Fibroblast of skin of back (primary cell): ENCODE data around the gene CYP3A7.
"Not testable (repeated sequence)": the region's sequence is repeated elsewhere in the genome, so short reads cannot be mapped to it uniquely, and the experiment has no call there.

Experiments used
- DNase-seq: peaks from one replicate; pipeline ENCODE4 v3.0.0-alpha.2; 2013

The CYP3A7 gene

DNA sequence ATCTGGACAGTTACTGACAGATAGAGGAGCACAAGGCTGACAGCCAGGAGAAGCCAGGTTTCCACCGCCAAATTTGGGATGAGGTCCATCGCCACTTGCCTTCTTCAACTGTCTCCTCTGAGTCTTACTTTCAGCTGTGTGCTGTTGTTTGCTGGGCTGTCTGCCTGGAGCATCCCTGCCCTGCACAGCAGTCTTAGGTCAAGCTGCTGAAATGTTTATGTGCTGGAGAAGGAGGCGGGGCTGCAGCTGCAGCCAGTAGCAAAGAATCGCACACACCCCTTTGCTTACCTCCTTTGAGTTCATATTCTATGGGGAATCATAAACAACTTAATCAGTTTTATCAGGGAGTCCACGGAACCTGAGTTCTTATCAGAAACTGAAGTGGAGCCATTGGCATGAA is 35.0 kb downstream of the CYP3A7 start:
- DNase-seq: no peak

DNA sequence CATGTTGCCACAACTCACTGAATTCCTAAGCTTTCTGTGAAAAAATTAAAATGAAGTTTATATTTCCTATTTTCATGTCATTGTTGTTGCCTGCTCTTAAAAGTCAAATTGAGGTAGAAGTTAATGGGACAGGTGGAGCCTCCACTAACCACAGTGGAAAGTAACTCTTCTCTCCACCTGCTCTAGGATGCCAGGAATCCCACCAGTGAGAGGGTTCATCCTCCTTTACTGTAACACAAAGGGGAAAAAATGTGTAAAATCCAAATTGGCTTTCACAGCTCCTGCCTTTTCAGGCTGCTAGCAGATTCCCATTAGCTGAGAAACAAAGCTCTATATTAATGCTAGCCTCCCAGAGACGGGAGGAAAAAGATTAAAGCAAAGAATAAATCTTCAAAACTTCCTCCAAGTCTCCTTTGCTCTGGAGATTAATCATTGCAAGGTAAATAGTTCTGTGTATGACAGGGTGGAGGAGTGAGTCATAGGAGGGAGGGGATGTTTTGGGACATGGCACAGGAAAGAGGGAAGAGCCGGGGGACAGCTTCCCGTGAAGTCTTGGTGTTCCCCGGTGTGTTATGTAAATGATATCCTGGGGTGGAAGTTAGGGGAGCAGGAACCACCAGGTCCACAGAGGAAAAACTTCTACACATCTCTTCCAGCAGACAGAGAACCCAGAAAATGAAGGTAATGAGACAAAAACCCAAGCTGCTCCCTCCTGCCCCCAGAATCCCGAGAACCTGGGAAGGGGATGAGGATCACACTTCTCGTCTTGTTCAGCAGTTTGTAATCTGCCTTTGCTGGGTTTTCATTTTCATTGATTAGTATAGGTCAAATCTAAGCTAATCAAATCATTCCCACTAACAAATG is 35.9 kb downstream of the CYP3A7 start:
- DNase-seq: peak; percentile 16

DNA sequence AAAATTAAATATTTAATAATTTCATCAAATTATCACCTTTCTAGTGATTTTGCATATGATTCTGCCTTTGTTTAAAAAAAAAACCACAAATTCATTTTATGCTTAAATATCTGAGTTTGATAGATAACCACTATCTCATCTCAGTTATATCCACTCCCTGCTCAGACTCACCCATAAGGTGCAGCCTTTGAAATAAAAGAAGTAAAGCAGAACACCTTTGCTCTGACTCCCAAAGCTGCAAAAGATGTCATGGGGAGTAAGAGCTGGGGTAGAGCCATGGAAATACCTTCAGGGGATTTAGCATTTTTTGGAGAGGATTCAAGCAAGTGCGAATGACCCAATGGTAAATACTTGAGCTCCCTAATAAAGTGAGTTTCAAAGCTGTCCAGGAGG is 40.1 kb downstream of the CYP3A7 start:
- no peak for DNase-seq

DNA sequence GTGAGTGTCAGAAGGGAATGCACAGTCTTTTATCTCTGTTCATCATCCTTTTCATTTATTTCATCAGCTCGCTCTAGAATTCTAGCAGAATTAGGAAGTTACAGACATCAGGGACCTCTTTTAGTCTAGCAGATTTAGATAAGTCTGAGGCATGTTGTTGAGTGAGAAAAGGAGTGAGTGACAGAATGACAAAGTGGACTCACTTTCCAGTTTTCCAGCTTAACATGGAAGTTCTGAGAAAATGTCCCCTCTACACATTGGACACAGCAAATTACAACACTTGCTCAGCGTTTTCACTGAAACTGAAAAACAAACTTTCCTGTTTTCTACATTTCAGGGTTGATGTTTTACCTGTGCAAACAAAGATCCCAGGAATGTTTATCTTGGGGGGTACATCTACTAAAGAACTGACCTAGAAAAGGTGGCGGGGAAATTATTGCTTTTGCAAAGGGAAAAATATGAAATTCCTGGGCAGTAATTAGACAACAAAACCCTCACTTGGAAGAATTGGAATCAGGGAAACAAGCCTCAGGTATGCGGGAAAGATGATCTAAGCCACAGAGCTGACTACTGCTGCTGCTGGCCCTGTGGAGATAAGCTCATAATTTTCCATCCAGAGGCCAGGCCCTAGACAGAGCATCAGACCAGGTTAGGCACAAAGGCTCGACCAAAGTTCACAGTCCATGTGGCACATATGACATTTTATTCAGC is 40.6 kb downstream of the CYP3A7 start:
- DNase-seq: no peak

DNA sequence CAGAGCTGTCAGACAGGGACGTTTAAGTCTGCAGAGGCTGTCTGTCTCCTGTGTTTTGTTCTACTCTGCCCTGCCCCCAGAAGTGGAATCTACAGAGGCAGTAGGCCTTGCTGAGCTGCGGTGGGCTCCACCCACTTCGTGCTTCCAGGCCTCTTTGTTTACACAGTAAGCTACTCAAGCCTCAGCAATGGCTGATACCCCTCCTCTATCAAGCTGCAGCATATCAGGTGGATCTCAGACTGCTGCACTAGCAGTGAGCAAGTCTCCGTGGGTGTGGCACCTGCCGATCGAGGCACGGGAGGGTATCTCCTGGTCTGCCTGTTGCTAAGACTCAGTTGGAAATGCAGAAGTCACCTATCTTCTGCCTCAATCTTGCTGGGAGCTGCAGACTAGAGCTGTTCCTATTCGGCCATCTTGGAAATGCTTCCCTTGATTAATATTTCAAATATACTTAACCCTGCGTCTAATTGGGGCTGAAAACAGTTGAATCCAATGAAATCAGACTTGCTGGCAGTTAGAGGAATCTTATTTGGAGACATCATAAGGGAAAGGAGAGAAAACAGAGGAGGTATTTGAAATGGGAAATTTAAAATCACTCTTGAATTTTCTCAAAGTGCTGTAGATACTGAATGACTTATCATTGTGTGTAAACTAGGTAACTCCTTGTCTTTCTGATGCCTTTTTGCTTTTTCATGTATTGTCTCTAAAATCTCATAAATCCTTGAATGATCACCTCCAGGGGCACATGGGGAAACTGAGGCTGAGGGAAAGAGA is 41.4 kb downstream of the CYP3A7 start:
- no peak for DNase-seq

DNA sequence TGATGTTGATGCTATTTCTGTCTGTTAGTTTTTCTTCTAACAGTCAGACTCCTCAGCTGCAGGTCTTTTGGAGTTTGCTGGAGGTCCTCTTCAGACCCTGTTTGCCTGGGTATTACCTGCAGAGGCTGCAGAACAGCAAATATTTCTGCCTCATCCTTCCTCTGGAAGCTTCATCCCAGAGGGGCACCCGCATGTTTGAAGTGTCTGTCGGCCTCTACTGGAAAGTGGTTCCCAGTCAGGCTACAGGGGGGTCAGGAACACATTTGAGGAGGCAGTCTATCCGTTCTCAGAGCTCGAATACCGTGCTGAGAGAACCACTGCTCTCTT is 41.9 kb downstream of the CYP3A7 start:
- no peak for DNase-seq

DNA sequence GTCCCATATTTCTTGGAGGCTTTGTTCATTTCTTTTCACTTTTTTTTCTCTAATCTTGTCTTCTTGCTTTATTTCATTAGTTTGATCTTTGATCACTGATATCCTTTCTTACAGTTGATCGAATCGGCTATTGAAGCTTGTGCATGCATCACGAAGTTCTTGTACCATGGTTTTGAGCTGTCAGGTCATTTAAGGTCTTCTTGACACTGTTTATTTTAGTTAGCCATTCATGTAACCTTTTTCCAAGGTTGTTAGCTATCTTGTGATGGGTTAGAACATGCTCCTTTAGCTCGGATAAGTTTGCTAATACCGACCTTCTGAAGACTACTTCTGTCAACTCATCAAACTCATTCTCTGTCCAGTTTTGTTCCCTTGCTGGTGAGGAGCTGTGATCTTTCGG is 42.4 kb downstream of the CYP3A7 start:
- DNase-seq: not testable (repeated sequence)

DNA sequence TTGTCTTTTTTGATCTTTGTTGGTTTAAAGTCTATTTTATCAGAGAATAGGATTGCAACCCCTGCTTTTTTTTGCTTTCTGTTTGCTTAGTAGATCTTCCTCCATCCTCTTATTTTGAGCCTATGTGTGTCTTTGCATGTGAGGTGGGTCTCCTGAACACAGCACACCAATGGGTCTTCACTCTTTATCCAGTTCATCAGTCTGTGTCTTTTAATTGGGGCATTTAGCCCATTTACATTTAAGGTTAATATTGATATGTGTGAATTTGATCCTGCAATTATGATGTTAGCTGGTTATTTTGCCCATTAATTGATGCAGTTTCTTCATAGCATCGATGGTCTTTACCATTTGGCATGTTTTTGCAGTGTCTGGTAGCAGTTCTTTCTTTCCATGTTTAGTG is 43.3 kb downstream of the CYP3A7 start:
- DNase-seq: not testable (repeated sequence)

DNA sequence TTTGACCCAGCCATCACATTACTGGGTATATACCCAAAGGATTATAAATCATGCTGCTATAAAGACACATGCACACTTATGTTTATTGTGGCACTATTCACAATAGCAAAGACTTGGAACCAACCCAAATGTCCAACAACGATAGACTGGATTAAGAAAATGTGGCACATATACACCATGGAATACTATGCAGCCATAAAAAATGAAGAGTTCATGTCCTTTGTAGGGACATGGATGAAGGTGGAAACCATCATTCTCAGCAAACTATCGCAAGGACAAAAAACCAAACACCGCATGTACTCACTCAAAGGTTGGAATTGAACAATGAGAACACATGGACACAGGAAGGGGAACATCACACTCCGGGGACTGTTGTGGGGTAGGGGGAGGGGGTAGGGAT is 44.1 kb downstream of the CYP3A7 start:
- DNase-seq: not testable (repeated sequence)

DNA sequence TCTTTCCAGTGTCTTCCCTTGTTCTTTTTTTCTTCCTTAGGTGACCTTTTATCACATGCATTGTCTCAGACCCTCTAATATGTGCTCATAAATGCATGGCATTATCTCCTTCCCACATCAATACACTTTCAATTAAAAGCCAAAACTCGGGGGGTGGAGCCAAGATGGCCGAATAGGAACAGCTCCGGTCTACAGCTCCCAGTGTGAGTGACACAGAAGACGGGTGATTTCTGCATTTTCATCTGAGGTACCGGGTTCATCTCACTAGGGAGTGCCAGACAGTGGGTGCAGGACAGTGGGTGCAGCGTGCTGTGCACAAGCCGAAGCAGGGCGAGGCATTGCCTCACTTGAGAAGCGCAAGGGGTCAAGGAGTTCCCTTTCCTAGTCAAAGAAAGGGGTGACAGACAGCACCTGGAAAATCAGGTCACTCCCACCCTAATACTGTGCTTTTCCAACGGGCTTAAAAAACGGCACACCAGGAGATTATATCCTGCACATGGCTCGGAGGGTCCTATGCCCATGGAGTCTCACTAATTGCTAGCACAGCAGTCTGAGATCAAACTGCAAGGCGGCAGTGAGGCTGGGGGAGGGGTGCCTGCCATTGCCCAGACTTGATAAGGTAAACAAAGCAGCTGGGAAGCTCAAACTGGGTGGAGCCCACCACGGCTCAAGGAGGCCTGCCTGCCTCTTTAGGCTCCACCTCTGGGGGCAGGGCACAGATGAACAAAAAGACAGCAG is 49.0 kb downstream of the CYP3A7 start:
- DNase-seq: not testable (repeated sequence)

DNA sequence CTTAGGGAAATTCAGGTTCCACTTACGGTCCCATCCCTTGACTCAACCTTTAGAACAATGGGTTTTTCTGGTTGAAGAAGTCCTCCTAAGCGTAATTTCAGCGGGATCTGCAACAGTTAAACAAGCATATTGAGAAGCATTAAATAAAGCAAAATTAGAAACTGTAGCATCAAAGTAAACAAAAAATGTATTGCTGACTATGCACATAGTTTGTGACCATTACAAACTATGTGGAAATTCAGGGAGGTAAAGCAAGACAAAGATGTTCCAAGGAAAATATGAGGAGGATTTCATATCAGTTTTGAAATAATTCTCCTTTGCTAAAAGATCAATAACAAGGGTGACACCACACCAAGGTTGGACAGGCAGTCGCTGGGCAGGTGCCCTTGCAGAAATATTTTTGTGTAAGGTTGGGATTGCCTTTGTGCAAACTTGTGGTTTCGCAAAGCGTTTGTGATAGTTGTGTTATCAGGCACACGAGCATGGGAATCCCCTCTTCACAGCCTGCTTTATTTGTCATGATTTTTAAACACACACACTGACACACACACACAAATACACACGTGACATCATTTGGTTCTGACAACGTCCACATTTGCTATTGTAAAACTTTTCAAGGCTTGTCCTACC is 49.8 kb downstream of the CYP3A7 start:
- no peak for DNase-seq

DNA sequence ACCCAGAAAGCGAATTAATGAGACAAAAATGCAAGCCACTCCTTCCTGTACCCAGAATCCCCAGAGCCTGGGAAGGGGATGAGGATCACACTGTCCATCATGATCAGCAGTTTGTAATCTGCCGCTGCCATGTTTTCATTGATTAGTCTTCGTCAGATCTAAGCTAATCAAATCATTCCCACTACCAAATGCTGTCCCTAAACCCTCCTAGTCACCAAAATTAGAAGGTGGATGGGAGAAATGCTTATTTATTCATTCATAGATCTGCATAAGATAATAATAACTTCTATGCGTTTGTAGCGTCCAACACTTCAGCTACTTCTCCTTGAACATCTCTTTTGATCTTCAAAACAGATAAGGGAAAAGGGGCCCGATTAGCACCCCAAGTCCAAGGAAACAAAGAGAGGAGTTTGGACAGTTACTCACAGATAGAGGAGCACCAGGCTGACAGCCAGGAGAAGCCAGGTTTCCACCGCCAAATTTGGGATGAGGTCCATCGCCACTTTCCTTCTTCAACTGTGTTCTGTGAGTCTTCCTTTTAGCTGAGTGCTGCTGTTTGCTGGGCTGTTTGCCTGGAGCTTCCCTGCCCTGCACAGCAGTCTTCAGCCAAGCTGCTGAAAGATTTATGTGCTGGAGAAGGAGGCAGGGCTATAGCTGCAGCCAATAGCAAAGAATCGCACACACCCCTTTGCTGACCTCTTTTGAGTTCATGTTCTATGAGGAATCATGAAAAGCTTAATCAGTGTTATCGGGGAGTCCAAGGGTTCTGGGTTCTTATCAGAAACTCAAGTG is 55.4 kb downstream of the CYP3A7 start, which contains the start of gene CYP3A5:
TSS of gene CYP3A5 (minus strand) at position 597 of the 792 bp plus-strand sequence. CDS start at position 497, 100 bp downstream.
- DNase-seq: no peak

DNA sequence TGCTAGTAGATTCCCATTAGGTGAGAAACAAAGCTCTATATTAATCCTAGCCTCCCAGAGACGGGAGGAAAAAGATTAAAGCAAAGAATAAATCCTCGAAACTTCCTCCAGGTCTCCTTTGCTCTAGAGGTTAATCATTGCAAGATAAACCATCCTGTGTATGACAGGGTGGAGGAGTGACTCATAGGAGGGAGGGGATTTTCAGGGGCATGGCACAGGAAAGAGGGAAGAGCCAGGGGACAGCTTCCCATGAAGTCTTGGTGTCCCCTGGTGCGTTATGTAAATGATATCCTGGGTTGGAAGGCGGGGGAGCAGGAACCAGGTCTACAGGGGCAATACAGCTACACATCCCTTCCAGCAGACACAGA is 56.0 kb downstream of the CYP3A7 start:
- peak; percentile 23 for DNase-seq

DNA sequence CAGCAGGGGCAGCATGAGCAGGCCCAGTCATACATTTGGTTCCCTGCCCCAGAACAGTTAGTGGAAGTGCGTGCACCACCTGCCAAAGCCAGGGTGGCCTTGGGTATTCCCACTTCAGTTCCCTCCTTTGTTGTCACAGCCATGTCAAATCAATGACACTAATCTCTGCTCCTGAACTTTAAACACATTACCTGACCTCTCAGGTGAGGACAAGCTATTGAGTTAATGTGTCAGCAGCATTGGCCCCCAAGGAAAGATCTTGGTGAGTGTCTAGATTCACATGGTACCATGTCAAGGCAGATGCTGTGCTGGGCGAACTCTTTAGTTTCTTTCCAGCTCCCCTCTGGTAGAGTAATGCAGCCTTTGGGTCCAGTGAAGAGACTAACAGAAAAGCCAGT is 57.3 kb downstream of the CYP3A7 start:
- DNase-seq: no peak

DNA sequence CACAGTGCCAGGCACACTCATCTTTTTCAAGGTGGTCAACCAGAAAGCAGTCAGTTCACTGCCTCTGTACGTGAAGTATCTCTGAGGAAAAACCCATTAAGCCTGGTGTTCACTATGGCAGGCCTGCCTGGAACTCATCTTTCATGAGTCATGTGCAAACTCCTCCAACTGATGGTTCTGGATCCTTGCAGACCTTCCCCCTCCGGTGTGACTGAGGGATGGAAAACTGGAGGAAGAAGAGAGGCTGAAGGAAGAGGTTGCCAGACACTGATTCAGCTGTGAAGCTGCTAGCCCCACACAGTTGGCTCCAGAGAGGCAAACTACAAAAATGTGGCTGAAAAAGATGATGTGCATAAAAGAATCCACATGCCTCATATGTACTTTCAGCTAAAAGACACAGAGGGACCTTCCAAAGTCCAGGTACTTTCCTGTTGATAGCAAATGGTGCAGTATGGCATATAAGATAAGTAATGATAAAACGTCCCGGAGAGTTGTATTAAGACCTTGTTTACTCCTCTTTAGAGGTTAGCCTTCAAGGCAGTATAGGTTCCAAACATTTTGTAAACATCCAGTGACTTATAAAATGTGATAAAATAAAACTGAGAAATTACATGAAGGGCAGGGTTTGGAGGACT is 57.9 kb downstream of the CYP3A7 start:
- DNase-seq: no peak

DNA sequence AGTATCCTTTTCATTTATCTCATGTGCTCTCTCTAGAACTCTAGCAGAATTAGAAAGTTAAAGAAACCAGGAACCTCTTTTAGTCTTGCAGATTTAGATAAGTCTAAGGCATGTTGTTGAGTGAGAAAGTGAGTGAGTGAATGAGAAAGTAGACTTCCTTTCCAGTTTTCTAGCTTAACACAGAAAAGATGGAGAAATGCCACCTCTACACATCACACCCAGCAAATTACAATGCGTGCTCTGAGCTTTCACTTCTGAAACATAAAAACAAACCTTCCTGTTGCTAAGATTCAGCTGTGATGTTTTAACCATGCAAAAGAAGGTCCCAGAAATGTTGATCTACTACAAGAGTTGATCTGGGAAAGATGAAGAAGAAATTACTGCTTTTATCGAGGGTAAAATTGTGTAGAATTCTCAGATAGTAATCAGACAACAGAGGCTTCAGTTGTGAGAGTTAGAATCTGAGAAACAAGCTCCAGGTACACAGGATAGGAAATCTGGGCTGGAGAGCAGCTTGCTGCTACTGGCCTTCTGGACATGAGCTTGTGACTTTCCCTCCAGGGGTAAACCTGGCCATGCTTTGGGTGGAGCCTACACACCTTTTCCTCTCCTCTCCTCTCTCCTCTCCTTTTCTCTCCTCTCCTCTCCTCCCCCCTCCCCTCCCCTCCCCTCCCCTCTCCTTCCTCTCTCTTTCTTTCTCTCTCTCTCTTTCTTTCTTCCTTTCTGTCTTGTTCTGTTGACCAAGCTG is 59.8 kb downstream of the CYP3A7 start:
- DNase-seq: no peak

DNA sequence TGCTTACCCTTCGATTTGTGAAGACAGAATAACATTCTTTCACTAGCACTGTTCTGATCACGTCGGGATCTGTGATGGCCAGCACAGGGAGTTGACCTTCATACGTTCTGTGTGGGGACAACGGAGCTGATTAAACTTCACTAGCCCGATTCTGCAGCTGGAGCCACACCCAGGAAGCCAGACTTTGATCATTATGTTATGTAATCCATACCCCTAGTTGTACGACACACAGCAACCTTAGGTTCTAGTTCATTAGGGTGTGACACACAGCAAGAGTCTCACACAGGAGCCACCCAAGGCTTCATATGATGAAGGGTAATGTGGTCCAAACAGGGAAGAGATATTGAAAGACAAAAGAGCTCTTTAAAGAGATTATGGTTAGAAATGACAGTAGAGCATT is 62.4 kb downstream of the CYP3A7 start:
- DNase-seq: no peak

DNA sequence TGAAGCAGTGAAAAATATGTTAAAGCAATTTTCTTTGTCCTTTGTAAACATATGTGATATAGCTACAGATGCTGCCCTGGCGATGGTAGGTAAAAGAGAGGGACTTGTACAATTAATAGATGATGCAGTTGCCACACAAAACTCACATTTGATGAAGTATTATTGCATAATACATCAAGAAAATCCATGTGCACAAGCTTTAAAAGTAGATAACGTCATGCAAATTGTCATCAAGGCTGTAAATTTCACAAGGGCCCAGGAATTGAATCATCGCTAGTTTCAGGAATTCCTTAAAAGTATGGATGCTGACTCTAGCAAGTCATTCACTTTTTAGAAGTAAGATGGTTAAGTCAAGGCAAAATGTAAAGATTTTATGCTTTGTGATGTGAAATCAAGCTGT is 65.2 kb downstream of the CYP3A7 start:
- DNase-seq: no peak

DNA sequence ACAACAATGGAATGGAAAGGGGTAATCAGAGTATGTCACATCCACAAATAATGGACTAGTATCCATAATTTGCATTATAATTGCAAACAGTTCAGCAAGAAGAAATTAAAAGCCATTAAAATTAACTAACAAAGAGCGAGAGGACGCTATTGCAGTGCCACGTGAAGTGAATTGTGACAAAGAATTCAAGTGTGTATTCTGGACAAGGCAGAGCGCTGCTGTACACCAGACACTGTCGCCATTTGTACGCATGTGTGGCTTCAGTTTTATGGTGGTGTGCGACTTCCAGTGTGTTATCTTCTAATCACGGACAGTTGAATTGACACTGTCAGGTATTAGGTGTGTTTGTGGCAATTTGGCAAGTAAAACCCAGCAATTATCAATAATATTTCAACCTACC is 66.5 kb downstream of the CYP3A7 start:
- DNase-seq: no peak

DNA sequence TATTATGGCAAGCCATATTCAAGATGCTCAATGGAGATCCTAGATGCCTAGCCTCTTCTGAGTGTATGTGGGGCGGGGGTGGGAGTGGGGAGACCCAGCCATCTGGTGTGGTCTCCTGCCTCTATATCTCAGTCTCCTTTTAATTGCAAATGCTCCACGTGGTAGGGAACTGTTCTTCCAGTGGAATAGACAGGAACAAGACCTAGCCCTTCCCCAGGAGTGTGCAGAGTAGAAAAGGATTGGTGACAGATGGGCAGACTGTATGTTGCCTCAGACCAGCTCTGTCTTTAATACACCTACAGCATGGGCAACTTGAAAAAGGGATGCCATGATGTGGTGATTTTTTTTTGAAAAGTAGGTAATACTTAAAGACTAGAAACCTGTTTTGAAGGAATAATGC is 67.8 kb downstream of the CYP3A7 start:
- no peak for DNase-seq
